ENCODE measurements around the gene C9orf85.

DNA sequence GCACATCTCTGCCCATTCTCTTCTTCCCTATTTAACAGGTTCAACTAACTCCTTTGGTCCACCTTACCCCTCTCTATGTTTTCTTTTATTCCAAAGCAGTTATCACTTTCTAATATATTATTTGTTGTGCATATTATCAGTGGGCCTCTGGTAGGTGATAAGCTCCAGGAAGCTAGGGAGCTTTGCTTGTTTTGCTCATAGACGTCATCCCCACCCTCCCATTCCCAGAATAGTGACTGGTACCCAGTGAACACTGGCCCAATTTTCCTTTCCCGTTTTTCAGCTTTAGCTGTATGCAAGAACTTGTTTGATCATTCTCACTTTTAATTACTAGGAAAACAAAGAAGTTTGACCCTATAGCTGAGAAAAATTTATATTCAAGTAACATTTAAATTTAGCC lies 7.4 kb upstream of the C9orf85 start:
- TF ChIP-seq CTCF (conservative IDR thresholded peaks at IDR 0.05) (no peak), ZFX (IDR thresholded peaks at IDR 0.05) (no peak)

Data from C4-2B (cell line).